WTC11 (cell line): Measurements from ENCODE around the gene PCGF3.

Experiments used
- CTCF ChIP-seq: fragments of 200-600 bp; IDR thresholded peaks from 2 replicates; pipeline ENCODE4 v1.8.0; 2022; ENCODE audit warnings: antibody characterized with exemption
- TCF7 ChIP-seq: sonication (generic); formaldehyde crosslinking; IDR thresholded peaks from 2 replicates; pipeline ENCODE4 v1.8.0; 2022; ENCODE audit warnings: mild to moderate bottlenecking, low read depth, missing genetic modification reagents, moderate library complexity
- USF1 ChIP-seq: sonication (generic); formaldehyde crosslinking; IDR thresholded peaks from 2 replicates; pipeline ENCODE4 v1.8.0; 2022; ENCODE audit warnings: mild to moderate bottlenecking, missing genetic modification reagents

GRCh38 chr4:757111-757510, 51.5 kb downstream of the PCGF3 start:
- TF ChIP-seq CTCF (no peak), TCF7 (CRISPR knock-in tag) (no peak), USF1 (CRISPR knock-in tag) (no peak)
